NCI-H187 (cell line): Measurements from ENCODE around the gene FXYD5.

ENCODE experiments used
- DNase-seq, 2 experiments: peaks; one replicate each; lab custom pipeline; 2025; lab: John Stamatoyannopoulos, UW

Gene FXYD5, protein sequence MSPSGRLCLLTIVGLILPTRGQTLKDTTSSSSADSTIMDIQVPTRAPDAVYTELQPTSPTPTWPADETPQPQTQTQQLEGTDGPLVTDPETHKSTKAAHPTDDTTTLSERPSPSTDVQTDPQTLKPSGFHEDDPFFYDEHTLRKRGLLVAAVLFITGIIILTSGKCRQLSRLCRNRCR

GRCh38 chr19:35154525-35155406 lies at the start of gene FXYD5:
FXYD5 (plus strand) TSS chr19:35154735; CDS start chr19:35155551, 816 bp downstream.
- DNase-seq = no peak

GRCh38 chr19:35105047-35105410 lies 49.5 kb upstream of the FXYD5 start:
- DNase-seq = no peak

DNA sequence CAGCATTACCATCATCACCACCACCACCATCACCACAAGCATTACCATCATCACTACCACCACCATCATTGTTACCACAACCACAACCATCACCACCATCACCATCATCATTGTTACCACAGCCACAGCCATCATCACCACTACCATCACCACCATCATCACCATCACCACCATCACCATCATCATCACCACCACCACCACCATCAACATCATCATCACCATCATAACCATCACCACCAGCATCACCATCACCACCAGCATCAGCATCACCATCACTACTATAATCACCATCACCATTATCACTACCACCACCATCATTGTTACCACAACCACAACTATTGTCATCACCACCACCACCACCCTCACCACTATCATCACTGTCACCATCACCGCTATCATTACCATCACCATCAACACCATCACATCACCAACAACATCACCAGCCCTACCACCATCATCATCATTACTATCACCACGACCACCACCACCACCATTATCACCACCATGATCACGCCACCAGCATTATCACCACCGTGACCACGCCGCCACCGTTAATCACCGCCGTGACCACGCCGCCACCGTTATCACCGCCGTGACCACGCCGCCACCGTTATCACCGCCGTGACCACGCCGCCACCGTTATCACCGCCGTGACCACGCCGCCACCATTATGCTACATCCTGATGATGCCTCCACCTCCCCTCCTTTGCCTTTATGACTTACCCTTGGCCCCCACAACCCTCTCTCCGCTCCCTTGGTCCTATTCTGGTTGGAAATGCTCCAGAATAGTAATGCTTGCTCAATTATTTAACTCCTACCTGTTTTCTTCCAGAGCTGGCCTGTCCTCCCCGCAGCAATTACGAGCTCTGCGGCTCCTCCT lies 48.9 kb upstream of the FXYD5 start:
- DNase-seq = no peak

GRCh38 chr19:35106291-35106583 lies 48.3 kb upstream of the FXYD5 start:
- DNase-seq = no peak

- DNase-seq = no peak
These were observed 47.5 kb upstream of the FXYD5 start for GRCh38 chr19:35106898-35107541.

- DNase-seq = no peak
These were observed 47.0 kb upstream of the FXYD5 start for GRCh38 chr19:35107545-35107944.

DNA sequence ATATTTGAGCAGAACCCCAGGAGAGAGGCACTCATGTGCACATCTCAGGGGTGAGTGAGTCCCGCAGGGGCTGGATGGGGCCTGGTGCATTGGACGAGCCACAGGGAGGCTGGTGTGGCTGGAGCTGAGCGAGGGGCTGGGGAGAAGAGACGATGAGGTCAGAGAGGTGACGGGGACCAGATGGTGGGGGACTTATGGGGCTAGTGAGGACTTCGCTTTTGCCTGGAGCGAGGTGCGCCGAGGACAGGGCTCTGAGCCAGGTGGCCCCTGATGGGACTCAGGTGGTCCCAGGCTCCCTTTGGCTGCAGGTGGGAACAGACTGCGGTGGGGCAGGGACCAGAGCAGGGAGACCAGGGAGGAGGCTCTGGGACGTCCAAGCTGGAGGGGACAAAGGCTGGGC lies 45.8 kb upstream of the FXYD5 start:
- no peak for DNase-seq

- DNase-seq = no peak
These were observed 45.0 kb upstream of the FXYD5 start for GRCh38 chr19:35109395-35110112.

DNA sequence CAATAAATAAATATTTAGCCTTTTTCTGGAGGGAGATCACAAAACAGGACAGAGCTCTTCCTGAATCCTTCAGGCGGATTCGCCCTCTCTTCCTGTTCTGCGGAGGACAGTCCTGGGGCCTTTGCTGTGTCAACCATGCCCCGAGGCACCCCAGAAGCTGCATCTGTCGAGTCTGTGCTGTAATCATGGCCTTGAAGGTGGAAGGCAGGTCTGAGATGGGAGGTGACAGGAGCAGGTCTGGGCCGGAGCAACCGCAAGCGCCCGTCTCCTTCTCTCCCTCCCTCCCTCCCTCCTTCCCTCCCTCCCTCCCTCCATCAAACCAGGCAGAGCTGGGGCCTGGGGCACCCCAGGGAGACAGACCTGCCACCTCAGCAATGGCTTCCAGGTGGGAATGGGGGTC lies 43.6 kb upstream of the FXYD5 start:
- no peak for DNase-seq

DNA sequence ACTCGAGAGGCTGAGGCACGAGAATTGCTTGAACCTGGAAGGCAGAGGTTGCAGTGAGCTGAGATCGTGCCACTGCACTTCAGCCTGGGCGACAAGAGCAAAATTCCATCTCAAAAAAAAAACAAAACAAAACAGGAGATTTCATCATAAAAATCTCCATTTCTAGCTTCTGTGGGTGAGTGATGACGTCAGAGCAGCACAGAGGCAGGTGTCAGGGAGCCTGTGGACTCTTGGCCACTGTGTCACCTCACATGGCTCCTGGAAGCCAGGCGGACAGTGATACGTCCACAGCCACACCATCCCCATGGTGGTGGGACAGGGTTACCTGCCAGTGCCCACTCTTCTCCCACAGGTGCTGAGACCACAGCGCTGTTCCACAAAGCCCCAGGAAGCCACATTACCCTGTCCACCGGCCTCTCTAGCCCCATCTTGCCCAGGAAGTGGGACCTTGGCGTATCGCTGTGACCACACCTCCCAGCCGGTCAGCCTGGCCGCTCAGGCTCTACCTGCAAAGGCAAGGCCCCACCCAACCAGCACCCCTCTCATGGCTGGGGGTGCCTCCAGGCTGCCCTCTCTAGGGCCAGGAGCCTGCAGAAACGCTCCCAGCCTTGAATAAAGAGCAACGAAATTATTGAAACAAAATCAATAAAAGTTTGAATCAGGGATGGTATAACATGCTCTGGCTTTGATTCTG lies 41.4 kb upstream of the FXYD5 start:
- DNase-seq = no peak

- no peak for DNase-seq
These were observed 40.0 kb upstream of the FXYD5 start for GRCh38 chr19:35114353-35115176.

- DNase-seq = no peak
These were observed 39.2 kb upstream of the FXYD5 start, which contains the start of gene FXYD3 for GRCh38 chr19:35115177-35115951. FXYD3 (plus strand) TSS chr19:35115823; CDS start chr19:35119377, 3,554 bp downstream.

- no peak for DNase-seq
These were observed 38.3 kb upstream of the FXYD5 start for GRCh38 chr19:35116072-35116801.

DNA sequence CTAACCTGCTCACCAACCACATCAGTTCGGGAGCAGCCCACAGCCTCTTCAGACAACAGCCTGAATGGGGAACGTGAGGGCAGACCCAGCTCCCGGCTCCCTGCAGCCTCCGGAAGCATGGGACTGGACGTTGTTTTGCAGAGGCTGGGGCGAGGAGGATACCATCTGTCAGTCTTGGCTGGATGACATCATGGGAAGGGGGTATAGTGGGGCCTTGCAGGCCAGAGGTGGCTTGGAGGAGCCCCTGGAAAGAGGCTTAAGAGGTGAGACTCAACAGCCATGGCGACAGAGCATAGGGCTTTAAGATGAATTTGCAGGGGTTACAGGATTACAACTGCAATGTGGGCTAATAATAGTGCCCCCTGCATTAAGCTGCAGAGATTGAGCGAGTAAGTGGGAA lies 37.4 kb upstream of the FXYD5 start:
- no peak for DNase-seq

DNA sequence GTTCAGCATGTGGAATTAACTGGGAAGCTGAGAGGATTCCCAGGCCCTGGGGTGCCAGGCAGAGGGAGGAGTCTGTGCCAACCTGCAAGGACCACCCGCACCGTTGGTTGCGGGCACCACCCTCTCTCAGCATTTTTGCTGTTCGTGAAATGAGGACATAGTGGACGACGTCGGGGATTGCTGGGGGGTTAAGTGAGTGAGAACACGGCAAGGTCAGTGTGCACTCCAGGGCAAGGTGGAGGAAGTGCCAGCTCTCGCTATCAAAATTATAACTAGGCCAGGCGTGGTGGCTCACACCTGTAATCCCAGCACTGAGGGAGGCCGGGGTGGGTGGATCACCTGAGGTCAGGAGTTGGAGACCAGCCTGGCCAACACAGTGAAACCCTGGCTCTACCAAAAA lies 36.7 kb upstream of the FXYD5 start:
- DNase-seq = no peak

DNA sequence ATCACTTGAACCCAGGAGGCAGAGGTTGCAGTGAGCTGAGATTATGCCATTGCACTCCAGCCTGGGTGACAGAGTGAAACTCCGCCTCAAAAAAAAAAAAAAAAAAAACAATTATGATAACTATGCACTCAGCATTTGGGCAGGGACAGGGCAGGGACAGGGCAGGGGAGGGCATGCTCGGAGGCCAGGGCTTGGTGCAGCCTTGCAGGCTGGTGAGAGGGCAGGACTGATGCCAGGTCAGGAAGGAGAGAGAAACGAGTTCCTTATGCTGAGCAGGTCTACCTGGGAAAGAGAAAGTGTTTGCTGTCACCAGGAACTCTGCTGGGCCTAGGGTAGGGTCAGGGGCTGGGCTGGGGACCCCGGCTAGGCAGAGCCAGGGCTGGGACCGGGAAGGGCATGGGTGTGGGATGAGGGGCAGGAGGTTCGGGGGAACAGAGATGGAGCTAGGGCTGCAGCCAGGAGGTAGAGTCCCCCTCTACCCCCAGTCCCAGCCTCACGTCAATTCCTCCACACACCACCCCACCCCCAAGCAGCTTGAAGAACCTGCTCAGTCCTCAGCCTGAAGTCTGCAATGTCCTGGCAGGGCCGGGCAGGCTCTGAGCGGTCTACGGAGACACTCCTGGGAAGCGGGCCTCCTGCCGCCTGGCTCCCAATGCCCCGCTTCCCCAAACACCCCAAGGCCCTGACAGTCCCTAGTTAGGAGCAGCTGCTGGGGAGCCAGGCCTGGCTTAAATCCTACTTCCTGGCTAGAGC lies 36.1 kb upstream of the FXYD5 start:
- no peak for DNase-seq

GRCh38 chr19:35119091-35119490 lies 35.4 kb upstream of the FXYD5 start:
- no peak for DNase-seq
